Activated CD4-positive, alpha-beta T cell treated with anti-CD3 and anti-CD28 coated beads, Interleukin-2, amount 50 U/mL, for 1 hour (primary cell): Measurements from ENCODE around the gene CENPP.

ENCODE experiments used
- DNase-seq: peaks from one replicate; pipeline ENCODE4 v3.0.0-alpha.2; 2020

CENPP gene

DNA sequence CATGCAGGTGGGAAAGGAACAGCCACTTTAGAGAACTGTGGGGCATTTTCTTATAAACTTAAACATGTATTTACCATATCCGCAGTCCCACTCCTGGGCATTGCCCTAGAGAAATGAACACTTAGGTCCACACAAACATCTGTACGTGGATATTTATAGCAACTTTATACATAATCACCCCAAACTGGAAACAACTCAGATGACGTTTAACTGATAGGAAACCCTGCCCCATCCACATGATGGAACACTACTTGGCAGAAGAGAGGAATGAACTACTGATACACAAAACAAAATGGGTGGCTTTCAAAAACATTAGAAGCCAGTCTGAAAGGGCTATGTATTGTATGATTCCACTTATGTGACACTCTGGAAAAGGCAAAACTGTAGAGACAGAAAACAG lies 187.6 kb downstream of the CENPP start:
- no peak for DNase-seq

DNA sequence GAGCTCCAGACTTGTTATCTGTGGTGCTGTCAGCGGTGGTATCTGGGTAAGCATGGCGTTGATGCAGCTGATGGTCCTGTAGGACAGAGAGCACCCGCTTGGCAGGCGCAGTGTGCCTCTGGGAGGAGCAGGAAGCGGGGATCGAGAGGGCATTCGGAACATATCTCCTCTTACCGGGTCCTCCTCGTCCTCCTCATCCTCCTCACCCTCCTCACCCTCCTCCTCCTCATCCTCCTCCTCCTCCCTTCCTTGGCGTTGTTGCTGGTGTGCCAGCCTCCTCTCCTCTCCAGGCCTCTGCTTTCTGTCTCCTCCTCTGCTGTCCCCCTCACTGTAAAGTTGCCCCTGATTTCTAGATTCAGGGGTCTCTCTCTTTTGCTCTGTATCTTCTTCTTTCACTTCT lies 188.9 kb downstream of the CENPP start:
- no peak for DNase-seq

DNA sequence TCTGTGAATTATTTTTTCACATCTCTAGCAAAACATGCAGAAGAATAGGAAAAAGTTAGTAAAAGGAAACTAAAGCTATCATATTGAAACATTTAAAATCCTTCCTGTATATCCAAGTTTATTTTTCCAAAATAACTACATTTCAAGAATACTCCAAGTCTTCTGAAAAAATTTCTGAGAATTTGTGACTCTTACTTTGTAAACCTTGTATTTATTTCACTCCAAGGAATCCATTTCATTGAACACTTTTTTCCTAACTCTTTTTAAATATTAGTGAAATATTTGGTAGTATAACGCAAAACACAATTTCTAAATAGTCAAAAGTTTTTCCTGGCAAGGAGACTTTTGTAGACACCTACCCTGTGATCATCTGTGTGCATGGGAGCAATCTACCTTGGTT lies 190.8 kb downstream of the CENPP start:
- no peak for DNase-seq

DNA sequence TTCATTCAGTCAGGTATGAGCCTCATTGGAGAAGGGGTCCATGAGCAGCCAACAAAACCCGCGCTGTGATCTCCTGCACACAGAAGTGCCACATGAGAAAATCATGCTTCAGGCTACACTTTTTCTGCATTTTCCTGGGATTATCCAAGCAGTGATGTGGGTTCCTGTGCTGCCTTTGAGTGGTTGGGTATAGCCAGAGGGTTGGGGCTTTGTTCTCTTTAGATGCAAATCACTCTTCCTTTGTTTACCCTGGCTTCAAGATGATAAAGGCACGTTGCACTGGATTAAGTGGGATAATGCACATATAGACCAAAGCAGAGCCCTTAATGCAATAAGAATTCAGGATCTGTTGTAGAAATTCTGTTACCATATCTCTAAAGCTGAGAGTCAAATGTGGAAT lies 191.3 kb downstream of the CENPP start:
- DNase-seq: no peak

DNA sequence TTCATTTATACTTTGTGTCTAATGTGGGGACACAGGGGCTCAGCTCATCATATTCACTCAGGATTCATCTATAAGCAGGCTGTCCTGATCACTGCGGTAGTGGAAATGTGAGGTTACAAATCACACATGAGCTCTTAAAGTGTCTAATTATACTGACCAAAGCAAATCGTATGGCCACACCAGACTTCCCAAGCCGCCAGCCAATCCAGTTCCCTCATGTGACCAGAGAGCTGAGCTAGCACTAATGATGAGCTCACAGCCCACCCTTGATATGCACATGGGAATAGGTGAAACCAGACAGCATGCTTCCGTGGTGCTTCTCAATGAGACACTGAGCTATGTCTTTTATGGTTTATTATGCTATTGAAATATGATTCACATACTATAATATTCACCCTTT lies 192.4 kb downstream of the CENPP start:
- DNase-seq: no peak

DNA sequence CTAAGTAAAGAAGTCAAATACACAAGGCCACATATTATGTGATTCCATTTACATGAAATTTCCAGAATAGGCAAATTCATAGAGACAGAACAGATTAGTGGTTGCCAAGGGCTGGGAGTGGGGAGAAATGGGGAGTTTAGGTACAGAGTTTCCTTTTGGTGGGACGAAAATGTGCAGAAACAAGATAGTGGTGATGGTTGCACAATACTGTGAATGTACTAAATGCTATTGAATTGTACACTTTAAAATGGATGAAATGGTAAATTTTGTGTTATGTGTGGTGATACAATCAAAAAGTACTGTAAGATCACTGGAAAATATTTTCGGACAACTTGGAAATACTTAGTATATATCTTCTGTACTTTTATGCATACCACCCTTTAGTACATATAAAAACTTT lies 195.1 kb downstream of the CENPP start:
- no peak for DNase-seq

DNA sequence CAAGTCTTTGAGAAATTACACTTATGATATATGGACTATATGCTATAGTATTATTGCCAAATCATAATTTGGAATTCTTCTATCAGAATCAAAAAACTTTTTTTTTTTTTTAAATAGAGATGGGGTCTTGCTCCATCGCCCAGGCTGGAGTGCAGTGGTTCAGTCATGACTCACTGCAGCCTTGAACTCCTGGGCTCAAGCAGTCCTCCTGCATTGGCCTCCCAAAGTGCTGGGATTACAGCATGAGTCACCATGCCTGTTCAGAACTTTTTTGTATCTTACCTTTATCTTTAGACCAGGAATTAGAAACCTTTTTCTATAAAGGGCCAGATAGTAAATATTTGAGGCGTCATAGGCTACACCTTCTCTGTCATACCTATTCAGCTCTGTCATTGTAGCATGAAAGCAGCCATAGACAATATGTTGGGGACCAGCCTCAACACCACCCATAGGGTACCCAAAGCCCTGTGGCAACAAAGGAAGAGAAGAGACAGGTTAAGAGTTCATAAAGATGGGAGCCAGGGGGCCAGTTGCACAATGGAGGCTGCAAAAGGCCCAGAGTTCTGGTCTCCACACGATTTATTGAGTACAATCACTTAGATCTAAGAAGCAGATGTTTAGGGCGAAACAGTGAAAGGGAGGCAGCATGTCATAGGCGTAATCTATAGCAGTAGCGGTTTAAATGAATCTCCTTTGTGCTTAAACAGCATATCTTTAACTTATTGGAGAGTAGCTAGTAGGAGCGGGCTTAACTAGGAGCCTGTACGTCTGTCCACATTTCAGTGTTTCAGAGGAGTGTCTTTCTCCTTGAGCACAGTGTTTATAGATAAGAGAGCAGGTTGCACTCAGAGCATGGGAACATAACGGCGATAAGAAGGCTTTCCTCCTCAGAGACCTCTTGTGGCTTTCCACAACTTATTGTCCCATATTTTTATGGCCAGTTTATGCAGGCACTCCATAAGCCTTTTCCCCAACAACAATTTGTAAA lies 197.5 kb downstream of the CENPP start:
- no peak for DNase-seq

DNA sequence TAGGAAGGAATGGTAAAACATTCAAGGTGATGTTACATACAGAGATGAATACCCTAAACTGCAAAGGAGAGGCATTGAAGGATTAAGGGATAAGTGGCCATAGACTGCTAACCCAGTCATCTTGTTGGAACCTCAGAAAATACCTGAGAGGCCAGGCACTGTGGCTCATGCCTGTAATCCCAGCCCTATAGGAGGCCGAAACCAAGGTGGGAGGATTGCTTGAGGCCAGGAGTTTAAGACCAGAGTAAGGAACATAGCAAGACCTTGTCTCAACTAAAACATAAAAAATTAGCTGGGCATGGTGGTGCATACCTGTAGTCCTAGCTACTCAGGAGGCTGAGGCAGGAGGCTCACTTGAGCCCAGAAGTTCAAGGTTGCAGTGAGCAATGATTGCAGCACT lies 199.1 kb downstream of the CENPP start:
- DNase-seq: no peak

DNA sequence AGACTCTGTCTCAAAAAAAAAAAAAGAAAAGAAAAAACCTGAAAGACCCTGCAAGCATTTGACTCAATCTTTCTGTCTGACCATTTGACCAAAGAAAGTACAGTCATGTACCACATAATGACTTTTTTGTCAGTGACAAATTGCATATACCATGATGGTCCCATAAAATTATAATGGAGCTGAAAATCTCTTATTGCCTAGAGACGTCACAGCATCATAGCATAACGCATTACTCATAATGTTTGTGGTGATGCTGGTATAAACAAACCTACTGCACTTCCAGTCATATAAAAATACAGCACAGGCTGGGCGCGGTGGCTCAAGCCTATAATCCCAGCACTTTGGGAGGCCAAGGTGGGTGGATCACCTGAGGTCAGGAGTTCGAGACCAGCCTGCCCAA lies 199.6 kb downstream of the CENPP start:
- no peak for DNase-seq

DNA sequence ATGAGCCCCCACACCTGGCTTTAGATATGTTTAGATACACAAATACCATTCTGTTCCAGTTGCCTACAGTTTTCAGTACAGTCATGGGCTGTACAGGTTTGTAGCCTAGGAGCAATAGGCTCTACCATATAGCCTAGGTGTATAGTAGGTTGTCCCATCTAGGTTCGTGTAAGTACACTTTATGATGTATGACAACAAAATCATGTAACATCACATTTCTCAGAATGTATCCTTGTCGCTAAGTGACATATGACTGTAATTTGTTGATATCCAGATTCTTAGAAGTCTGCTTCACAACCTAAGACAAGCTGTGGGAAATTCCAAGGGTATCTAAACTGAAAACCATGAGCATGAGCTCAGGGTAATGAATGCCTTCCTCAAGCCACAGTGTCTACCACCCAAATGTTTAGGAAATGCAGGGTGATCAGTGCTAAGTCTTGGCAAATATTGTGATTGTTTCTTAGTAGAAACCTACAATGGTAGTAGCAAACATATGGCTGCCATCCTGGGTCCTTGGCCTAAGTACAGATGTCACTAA lies 201.6 kb downstream of the CENPP start:
- DNase-seq: no peak

DNA sequence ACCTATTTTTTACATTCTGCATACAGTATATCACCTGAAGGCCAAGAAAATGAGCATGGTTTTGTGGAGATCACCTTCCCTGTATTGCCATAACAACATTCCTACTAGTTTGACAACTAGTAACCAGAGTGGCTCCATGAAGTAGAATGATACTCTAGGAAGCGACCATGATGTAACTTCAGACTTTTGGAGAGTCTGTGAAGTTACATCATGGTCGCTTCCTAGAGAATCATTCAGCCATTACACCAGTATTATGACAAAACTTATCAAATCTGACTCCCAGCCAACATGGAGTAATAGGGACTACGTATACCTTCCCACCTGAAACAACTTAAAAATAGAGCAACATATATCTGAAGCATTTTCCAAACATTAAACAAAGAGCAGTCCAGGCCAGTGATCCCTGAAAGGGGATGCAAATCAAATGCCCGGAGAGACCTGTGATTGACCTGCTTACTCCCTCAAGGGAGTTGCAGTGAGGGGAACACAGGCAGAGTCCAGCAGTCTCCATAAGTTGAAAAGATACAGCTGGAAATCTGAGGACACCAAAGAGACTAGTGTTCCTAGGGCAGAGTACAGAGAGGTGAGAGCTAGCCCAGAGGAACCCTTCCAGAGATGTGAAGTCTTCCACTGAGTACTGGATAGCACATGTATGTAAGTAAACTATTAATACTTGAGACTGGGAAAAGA lies 202.2 kb downstream of the CENPP start:
- DNase-seq: no peak

DNA sequence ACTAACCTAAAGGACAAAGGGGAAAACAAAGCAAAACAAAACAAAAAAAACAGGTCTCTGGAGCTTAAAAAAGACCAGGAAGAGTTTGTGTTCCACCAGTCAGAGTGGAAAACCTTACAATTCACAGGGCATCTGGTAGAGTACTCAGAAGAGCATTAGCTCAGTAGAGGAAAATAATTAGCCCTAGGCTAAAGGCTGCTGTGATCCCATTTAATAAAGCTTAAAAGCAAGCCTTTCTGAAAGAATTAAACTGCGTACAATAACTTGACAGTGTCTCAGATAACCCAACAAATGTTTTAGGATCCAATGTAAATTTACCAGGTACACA lies 202.7 kb downstream of the CENPP start:
- no peak for DNase-seq

DNA sequence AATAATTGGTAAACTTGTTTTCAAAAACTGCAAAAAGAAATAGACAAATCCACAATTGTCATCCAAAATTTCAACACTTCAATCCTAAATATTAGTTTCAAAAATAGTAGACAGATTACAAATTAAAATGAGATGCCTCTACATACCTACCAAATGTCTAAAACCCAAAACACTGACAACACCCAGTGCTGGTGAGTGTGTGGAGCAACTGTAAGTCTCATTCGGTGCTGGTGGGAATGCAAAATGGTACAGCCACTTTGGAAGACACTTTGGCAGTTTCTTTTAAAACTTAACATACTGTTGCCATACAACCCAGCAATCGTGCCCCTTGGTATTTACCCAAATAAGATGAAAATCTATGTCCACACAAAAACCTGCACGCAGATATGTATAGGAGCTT lies 203.4 kb downstream of the CENPP start:
- DNase-seq: no peak

DNA sequence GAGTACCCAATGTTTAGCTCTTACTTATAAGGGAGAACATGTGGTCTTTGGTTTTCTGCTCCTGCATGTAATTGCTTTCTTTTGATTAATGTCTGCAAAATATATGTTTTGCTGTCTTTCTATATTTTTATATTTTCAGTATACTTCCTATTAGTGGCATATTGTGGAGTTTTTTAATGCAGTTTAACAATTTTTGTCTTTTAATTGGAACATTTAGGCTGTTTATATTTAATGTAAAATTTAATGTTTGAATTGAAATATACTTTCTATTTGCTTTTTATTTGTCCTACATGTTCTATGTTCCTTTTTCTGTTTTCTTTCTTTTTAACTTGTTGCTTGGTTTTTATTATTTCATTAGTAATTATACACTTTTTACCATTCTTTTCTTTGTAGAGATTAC lies 205.1 kb downstream of the CENPP start:
- no peak for DNase-seq

DNA sequence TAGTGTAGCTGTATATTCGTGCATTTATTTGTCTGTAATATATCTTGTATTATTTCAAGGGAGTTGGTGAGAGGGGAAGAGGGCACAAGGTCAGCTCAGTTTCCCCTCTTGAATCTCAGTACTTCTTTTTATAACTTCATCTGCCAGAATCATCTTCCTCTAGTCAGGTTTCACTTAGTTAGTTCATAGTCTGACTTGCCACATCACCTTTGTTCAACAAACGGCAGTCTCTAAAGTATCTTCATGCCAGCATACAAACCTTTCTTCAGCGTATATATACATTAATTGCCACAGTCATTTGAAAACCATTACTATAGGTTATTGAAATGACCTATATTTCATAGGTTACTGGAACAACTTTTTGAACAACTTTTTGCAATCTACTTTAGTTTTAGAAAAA lies 208.5 kb downstream of the CENPP start:
- DNase-seq: no peak

DNA sequence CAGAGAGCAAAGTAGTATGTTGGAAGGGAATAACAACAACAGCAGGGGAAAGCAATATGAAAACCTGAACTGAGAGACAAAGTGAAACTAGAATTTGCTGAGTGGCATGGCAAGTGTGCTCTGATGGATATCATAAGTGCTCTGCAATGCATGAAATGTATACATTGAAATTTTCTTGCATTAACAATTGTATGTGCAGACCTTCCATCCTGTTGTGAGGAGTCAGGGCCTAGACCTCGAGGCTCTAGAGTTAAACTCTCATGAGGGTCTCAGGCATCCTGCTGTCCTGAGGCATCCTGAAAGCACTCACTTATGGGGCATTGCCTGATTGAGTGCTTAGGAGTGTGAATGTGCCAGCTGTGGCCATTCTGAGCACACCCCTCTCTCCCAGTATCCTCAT lies 208.9 kb downstream of the CENPP start:
- no peak for DNase-seq

DNA sequence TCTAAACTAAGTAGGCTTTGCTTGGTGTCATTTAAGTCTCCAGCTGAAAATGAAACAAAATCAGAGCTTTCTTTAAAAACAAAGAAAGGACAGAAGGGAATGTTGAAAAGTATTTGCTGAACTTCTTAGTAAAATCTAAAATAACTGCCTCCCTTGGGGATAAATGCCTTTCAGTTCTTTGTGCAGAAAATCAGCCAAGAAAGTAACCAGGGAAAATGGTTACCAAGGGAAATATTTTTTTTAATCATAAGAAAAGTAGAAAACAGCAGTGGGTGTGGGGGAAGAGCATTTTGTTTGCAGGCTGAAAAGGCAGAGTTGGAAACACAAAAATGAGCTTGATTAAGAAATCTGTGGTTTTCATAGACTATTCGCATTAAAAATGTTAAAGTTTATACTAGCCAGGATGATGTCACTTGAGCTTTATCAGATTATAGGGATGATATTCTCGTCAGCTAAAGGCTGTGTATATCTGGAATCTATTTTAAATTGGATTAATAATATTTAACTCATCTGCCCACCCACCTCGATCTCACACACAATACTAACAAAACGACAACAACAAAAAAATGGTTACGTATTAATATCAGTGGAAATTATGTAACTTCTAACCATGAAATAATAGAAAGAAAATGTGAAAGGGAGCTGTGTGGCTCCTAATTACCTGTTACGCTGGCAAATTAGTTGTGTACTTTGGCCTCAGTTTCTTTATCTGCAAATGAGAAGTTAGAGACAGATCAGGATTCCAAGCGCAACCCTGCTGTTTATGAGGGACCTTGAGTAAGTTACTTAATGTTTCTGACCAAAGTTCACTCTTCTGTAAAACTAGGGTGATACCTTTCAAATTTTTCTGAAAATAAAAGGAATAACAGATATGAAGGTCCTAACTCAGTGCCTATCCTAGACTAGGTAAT lies 210.4 kb downstream of the CENPP start, which contains the start of gene ECM2:
Gene ECM2 (minus strand): TSS at position 51 of the 911 bp plus-strand sequence. CDS start 13,124 bp downstream, outside the sequence.
- DNase-seq: no peak

DNA sequence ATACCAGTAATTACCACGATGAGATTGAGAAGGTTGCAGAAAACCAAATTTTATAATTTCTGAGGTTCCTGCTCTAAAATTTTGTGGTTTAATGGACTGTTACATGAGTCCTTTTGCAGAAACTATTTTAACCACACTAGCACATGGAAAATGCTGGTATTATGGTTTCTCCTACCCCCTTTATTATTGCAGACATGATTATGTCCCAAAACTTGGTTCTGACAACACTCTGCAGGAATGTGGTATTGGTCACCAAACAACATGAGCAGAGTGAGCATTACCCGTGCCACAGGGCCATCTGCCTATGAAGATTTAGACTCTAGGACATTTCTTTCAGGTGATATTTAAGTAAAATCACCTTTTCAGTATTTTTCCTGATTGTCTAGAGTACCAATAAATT lies 212.8 kb downstream of the CENPP start:
- no peak for DNase-seq

DNA sequence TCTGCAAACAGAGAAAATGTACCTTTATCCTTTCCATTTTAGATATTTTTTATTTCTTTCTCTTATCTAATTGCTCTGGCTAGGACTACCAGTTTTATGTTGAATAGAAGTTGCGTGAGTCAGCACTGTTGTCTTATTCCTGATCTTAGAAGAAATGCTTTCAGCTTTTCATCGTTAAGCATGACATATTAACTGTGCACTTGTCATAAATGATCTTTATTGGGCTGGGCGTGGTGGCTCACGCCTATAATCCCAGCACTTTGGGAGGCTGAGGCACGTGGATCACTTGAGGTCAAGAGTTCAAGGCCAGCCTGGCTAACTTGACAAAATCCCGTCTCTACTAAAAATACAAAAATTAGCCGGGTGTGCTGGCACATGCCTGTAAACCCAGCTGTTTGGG lies 218.2 kb downstream of the CENPP start:
- no peak for DNase-seq

DNA sequence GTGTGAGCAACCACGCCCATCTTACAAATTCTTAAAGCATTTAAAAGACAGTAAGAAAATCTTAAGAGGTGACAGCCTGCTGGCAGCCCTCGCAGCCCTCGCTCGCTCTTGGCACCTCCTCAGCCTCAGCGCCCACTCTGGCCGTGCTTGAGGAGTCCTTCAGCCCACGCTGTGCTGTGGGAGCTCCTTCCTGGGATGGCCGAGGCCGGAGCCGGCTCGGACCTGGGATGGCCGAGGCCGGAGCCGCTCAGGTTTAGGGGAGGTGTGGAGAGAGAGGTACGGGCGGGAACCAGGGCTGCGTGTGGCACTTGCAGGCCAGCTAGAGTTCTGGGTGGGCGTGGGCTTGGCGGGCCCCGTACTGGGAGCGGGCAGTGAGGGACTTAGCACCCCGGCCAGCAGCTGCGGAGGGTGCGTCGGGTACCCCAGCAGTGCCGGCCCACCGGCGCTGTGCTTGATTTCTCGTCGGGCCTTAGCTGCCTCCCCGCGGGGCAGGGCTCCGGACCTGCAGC lies 219.3 kb downstream of the CENPP start:
- DNase-seq: no peak

DNA sequence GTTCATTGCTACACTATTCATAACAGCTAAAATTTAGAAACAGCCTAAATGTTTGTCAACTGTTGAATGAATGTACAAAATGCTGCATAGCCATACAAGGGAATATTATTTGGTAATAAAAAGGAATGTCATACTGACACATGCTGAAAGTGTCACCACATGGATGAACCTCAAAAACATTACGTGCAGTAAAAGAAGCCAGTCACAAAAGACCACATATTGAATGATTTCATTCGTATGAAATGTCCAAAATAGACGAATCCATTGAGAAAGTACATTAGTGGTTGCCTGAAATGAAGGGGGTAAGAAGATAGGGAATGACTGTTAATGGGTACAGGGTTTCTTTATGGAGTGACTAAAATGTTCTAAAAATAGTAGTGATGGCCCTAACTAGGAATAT lies 221.6 kb downstream of the CENPP start:
- DNase-seq: no peak

DNA sequence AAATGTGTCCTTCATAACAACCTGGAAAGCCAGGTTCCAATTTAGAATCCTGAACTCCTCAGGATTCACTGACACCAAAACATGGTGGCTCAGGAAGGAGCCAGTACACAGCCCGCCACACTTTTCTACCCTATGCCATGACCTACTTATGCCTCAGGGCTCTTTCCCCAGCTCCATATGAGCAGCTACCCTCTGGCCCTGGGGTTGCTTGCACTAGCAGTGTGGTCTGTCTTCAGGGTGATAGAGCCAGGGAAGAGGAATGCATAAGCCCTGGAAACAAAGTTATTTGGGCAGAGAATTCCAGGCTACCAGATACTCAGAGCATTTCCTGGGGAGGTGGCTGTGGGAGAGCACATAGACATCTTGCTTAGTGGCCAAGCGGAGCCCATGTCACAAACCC lies 225.0 kb downstream of the CENPP start:
- no peak for DNase-seq
